Kidney glomerular epithelial cell (primary cell): Measurements from ENCODE around the gene CNTNAP4.

Experiments
- DNase-seq: peaks from one replicate; lab custom pipeline; 2025; lab: John Stamatoyannopoulos, UW

CNTNAP4 gene

GRCh38 chr16:76309639-76310335, 32.6 kb downstream of the CNTNAP4 start:
- DNase-seq: no peak

GRCh38 chr16:76311260-76311659, 34.1 kb downstream of the CNTNAP4 start:
- DNase-seq: no peak

GRCh38 chr16:76318565-76318964, 41.4 kb downstream of the CNTNAP4 start:
- no peak for DNase-seq

- no peak for DNase-seq
These were observed 51.9 kb downstream of the CNTNAP4 start for GRCh38 chr16:76329106-76329505.

GRCh38 chr16:76335180-76335974, 58.2 kb downstream of the CNTNAP4 start:
- DNase-seq: no peak

- DNase-seq: no peak
These were observed 58.9 kb downstream of the CNTNAP4 start for GRCh38 chr16:76336112-76336511.

GRCh38 chr16:76338472-76338871, 61.3 kb downstream of the CNTNAP4 start:
- DNase-seq: no peak

GRCh38 chr16:76343769-76344168, 66.6 kb downstream of the CNTNAP4 start:
- no peak for DNase-seq

- DNase-seq: no peak
These were observed 68.0 kb downstream of the CNTNAP4 start for GRCh38 chr16:76345163-76345661.

GRCh38 chr16:76346210-76346609, 69.0 kb downstream of the CNTNAP4 start:
- no peak for DNase-seq

GRCh38 chr16:76351441-76351840, 74.2 kb downstream of the CNTNAP4 start:
- DNase-seq: no peak

GRCh38 chr16:76360404-76360803, 83.2 kb downstream of the CNTNAP4 start:
- no peak for DNase-seq

- no peak for DNase-seq
These were observed 93.1 kb downstream of the CNTNAP4 start for GRCh38 chr16:76370344-76370743.

- DNase-seq: no peak
These were observed 94.2 kb downstream of the CNTNAP4 start for GRCh38 chr16:76371441-76371840.

- DNase-seq: no peak
These were observed 96.8 kb downstream of the CNTNAP4 start for GRCh38 chr16:76373998-76374397.

GRCh38 chr16:76376988-76377387, 99.8 kb downstream of the CNTNAP4 start:
- no peak for DNase-seq

- no peak for DNase-seq
These were observed 100.8 kb downstream of the CNTNAP4 start for GRCh38 chr16:76378020-76378419.

- no peak for DNase-seq
These were observed 103.9 kb downstream of the CNTNAP4 start for GRCh38 chr16:76381096-76381495.

GRCh38 chr16:76385601-76386230, 108.5 kb downstream of the CNTNAP4 start:
- DNase-seq: no peak

GRCh38 chr16:76386784-76387183, 109.6 kb downstream of the CNTNAP4 start:
- no peak for DNase-seq

GRCh38 chr16:76387994-76388393, 110.8 kb downstream of the CNTNAP4 start:
- DNase-seq: no peak

- DNase-seq: no peak
These were observed 111.9 kb downstream of the CNTNAP4 start for GRCh38 chr16:76389126-76389525.

GRCh38 chr16:76390476-76390875, 113.3 kb downstream of the CNTNAP4 start:
- DNase-seq: no peak
